ENCODE measurements around the gene FBXO27.
A peak's percentile ranks its signal among the peaks of the same experiment; 100 is the strongest.
"Not testable (repeated sequence)": the region's sequence is repeated elsewhere in the genome, so short reads cannot be mapped to it uniquely, and the experiment has no call there.

Gene FBXO27

GRCh38 chr19:38989066-38989605, 43.2 kb downstream of the FBXO27 start:
- DNase-seq = no peak

DNA sequence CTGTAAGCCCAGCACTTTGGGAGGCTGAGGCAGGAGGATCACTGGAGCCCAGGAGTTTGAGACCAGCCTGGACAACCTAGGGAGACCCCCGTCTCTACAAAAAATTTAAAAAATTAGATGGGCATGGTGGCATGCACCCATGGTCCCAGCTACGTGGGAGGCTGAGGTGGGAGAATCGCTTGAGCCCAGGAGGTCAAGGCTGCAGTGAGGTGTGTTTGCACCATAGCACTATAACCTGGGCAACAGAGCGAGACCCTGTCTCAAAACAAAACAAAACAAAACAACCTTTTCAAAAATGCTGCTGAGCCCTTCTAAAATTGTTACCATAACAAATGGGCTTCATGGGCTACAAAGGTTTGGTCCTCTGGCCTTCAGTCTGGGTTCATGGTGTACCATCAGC, 43.7 kb downstream of the FBXO27 start:
- DNase-seq = not testable (repeated sequence)

DNA sequence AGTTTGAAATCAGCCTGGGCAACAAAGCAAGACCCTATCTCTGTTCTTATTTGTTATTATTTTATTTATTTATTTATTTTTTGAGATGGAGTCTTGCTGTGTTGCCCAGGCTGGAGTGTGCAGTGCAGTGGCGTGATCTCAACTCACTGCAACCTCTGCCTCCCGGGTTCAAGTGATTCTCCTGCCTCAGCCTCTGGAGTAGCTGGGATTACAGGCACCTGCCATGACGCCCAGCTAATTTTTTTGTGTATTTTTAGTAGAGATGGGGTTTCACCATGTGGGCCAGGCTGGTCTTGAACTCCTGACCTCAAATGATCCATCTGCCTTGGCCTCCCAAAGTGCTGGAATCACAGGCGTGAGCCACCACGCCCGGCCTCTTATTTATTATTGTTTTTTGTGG, 44.6 kb downstream of the FBXO27 start:
- DNase-seq = not testable (repeated sequence)

- DNase-seq = no peak
These were observed 47.1 kb downstream of the FBXO27 start for GRCh38 chr19:38985262-38985661.

DNA sequence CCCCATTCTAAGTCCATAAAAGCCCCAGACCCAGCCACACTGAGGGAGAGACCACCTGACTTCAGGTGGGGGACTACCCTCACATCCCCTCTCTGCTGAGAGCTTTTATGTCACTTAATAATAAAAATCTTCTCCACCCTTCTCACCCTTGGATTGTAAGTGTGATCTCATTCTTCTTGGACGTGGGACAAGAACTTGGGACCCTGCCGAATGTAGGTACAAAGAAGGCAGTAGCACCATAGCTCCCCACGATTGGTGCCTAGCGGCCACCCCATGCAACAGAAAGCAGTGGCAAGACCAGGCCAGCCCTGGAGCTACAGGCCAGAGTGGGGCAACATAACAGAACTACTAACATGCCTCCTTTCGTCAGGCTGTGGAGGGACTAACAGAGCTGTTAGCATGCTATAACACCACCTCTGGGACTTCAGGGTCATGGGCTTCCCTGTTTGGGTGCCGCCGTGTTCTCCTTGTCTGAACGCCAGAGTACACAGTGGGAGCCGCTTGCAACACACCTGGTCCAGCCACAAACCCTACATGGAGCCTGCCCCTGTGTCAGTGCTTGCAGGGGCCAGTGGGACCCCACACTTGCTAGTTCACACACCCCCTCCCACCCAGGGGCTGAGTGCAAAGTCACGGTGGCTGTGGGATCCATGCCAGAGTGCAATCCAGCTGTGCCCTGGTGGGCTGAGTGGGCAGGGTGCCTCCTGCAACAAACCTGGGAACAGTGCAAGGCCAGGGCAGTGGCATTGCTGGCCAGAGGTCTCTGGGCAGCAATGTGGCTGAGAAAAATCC, 51.6 kb downstream of the FBXO27 start:
- DNase-seq = no peak

- DNase-seq = no peak
These were observed 52.5 kb downstream of the FBXO27 start for GRCh38 chr19:38979812-38980211.

GRCh38 chr19:38978326-38978689, 54.0 kb downstream of the FBXO27 start:
- DNase-seq = no peak

GRCh38 chr19:38977445-38978325, 54.7 kb downstream of the FBXO27 start:
- DNase-seq = peak in 1 of 56 donors; percentile 5

DNA sequence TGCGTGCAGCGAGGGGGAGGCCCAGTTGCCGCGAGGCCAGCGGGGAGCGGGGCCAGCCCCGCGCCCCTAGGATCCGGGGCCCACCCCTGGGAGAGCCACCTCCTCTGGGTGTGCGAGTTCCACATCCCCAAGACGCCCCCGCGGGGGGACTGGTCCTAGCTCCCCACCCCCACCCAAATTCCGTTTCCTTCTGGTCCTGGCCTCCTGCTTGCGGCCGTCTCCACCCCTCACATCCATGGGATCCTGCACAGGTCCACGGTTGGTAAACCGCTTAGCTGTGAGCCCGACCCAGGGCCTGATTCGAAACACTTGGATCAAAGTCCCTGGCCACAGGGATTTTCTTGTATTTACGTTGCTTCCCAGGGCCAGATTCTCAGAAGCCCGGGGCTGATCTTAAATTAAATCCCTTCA, 56.5 kb downstream of the FBXO27 start:
- peak in 8 of 56 donors; percentile 23 to 50 (median 37) for DNase-seq

- peak in 36 of 56 donors; percentile 6 to 67 (median 34) for DNase-seq
These were observed 57.0 kb downstream of the FBXO27 start, which contains the start of gene FBXO17 for GRCh38 chr19:38975214-38975860. Gene FBXO17 (minus strand): TSS chr19:38975742. CDS start chr19:38950319, 25,423 bp downstream.

DNA sequence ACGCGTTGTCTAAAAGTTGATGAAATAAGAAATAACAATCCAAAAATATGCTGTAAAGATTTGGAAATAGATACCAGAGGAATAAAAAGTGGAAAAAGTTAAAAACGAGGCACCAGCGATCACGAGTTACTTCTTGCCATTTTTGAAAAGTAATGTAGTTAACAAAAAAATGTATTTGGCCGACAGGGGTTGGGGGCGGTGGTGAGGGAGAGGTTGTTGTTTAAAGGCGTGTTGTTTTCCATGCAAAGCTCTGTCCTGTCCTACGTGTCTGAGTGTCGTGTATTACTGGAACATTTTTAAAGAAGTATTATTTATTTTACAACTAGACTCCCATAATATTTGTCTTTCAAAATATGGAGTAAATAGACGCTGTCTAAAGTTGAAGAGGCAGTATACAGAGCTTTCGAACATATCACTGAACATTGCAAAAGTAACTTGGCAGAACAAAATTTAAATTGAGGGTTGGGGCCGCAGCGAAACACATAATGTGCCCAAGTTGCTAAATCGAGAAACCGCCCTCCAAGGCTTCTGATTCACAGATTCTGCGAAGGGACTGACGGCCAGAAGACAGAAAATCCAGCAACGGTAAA, 57.6 kb downstream of the FBXO27 start:
- DNase-seq = peak in 4 of 56 donors; percentile 13 to 30 (median 24)
